OCI-LY7 (cell line): ENCODE measurements around the gene BZW2. TPM values are rescaled to one million over a fixed set of nuclear protein-coding genes. Genes with fewer than 3 reads are reported as not detected.

Source experiments
- BruUV-seq: library from RNA; stranded (reverse); fragments of 400-500 nt; replicated peaks from 2 replicates; lab custom pipeline; 2021; lab: Mats Ljungman, UMichigan
- CTCF ChIA-PET: fragments of 300-600 bp; sonication (Branson Sonifier 250); formaldehyde crosslinking; loops from one replicate; lab custom pipeline; 2022; ENCODE audit warnings: antibody characterized with exemption; ENCODE audit not compliant: unreplicated experiment; lab: Charles Lee
- POLR2A ChIA-PET: fragments of 300-600 bp; sonication (Branson Sonifier 250); formaldehyde crosslinking; loops from one replicate; lab custom pipeline; 2022; ENCODE audit warnings: antibody characterized with exemption; lab: Charles Lee
- DNase-seq: peaks from one replicate; pipeline ENCODE4 v3.0.0-alpha.2; 2015; ENCODE audit warnings: low spot score
- H2AFZ ChIP-seq: fragments of 200-600 bp; sonication (generic), shearing (Covaris generic); 2 replicates; pipeline ENCODE4 v1.6.1; 2014; ENCODE audit warnings: mild to moderate bottlenecking, antibody characterized with exemption, low read length, moderate library complexity
- H3K27ac ChIP-seq: fragments of 200-600 bp; sonication (generic); 2 replicates; pipeline ENCODE4 v1.5.1; 2014; ENCODE audit warnings: mixed run types, low read depth, mild to moderate bottlenecking, moderate library complexity, low read length, inconsistent platforms; ENCODE audit not compliant: poor library complexity, severe bottlenecking
- H3K36me3 ChIP-seq: fragments of 200-600 bp; sonication (generic); 2 replicates; pipeline ENCODE4 v1.6.1; 2014; ENCODE audit warnings: mild to moderate bottlenecking, antibody characterized with exemption, low read length, moderate library complexity, mixed read lengths; ENCODE audit not compliant: insufficient read depth
- H3K4me1 ChIP-seq: fragments of 200-600 bp; sonication (generic); 2 replicates; pipeline ENCODE4 v1.5.1; 2014; ENCODE audit warnings: mild to moderate bottlenecking, low read length; ENCODE audit not compliant: insufficient read depth, poor library complexity, severe bottlenecking
- H3K4me2 ChIP-seq: fragments of 200-600 bp; sonication (generic); 2 replicates; pipeline ENCODE4 v1.6.1; 2014; ENCODE audit warnings: mild to moderate bottlenecking, low read length
- H3K4me3 ChIP-seq: fragments of 200-600 bp; sonication (generic); 2 replicates; pipeline ENCODE4 v1.5.1; 2014; ENCODE audit warnings: mild to moderate bottlenecking, low read depth, low read length; ENCODE audit not compliant: poor library complexity, severe bottlenecking
- H3K79me2 ChIP-seq: fragments of 200-600 bp; sonication (generic); 2 replicates; pipeline ENCODE4 v1.6.1; 2016; ENCODE audit warnings: low read depth, mild to moderate bottlenecking, low read length, moderate library complexity, mixed read lengths; ENCODE audit not compliant: insufficient read depth
- H3K9me2 ChIP-seq: fragments of 200-600 bp; sonication (generic); 2 replicates; pipeline ENCODE4 v1.6.1; 2016; ENCODE audit warnings: mild to moderate bottlenecking, low read length, mixed read lengths; ENCODE audit not compliant: insufficient read depth
- H3K9me3 ChIP-seq: fragments of 200-600 bp; sonication (generic); 2 replicates; pipeline ENCODE4 v1.6.1; 2014; ENCODE audit warnings: mild to moderate bottlenecking, mixed run types, low read length, mixed read lengths
- H4K20me1 ChIP-seq: fragments of 200-600 bp; sonication (generic); 2 replicates; pipeline ENCODE4 v1.6.1; 2014; ENCODE audit warnings: mild to moderate bottlenecking, antibody characterized with exemption, low read length, moderate library complexity, mixed read lengths; ENCODE audit not compliant: insufficient read depth
- EZH2phosphoT487 ChIP-seq: fragments of 200-600 bp; sonication (generic); IDR thresholded peaks from 2 replicates; pipeline ENCODE4 v1.6.1; 2018; ENCODE audit warnings: low read depth, borderline replicate concordance, mild to moderate bottlenecking, mixed run types, antibody characterized with exemption, low read length, moderate library complexity, mixed read lengths
- intact Hi-C: fragments of 100-400 bp; cut with micrococcal nuclease; formaldehyde crosslinking; loops from one replicate; pipeline ENCODE4 v1.10.0; 2022; ENCODE audit not compliant: unreplicated experiment
- total RNA-seq, 2 experiments: library from RNA; depleted of rRNA in 1 of 2; stranded (reverse); fragments of >200 nt in 1 of 2; shearing (Covaris generic) in 1 of 2; gene quantifications; 2 replicates each; pipeline ENCODE4 v1.2.3, GENCODE V29; 2014 to 2022
- TF ChIP-seq, protein P1 (sequence below): fragments of 200-600 bp; sonication (generic); conservative IDR thresholded peaks from 2 replicates; pipeline ENCODE4 v1.5.1; 2014; ENCODE audit warnings: mild to moderate bottlenecking, antibody characterized with exemption, low read length, moderate library complexity, mixed read lengths

The BZW2 gene
- total RNA-seq, 2 experiments from 2014 or later: 66.8 to 75.2 TPM

DNA sequence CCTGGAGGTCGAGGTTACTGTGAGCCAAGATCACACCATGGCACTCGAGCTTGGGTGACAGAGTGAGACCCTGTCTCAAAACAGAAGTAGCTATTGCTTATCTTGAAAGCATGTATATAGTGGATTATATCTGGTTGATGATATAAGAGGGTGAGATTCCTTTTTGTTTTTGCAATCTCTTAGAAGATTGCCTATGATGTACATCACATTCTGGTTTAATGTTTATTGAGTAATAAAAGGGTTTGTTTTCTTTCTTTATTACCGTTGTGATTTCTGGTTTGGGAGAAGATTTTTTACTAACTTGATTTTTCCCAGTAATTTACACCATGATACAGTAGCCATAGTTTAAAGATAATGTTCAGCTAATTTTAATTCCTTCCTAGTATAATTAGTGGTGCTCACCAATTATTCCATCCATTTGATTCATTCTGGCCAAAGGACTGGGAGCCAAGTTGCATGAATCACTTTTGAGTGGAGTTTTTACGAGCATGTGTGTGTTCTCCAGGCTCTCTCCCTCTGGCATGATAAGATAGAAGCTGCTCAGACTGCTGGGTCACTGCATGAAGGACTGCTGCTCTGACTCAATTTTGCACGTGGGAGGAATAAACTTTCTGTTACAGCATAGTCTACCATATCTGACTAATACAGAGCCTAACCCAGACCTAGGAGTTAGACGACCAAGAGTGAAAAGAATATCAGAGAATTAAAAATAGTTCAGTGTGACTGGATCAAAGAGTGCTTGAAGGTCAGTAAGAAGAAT lies 94.1 kb downstream of the BZW2 start:
- TF ChIP-seq EZH2phosphoT487: no peak
- TF ChIP-seq, protein P1, sequence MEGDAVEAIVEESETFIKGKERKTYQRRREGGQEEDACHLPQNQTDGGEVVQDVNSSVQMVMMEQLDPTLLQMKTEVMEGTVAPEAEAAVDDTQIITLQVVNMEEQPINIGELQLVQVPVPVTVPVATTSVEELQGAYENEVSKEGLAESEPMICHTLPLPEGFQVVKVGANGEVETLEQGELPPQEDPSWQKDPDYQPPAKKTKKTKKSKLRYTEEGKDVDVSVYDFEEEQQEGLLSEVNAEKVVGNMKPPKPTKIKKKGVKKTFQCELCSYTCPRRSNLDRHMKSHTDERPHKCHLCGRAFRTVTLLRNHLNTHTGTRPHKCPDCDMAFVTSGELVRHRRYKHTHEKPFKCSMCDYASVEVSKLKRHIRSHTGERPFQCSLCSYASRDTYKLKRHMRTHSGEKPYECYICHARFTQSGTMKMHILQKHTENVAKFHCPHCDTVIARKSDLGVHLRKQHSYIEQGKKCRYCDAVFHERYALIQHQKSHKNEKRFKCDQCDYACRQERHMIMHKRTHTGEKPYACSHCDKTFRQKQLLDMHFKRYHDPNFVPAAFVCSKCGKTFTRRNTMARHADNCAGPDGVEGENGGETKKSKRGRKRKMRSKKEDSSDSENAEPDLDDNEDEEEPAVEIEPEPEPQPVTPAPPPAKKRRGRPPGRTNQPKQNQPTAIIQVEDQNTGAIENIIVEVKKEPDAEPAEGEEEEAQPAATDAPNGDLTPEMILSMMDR: no peak
- Histone ChIP-seq H3K4me3 (no peak overlapping the region), H3K36me3 (no peaks in the 10 kb centered on the region), H3K79me2 (no peaks in the 10 kb centered on the region), H3K4me2 (no peak overlapping the region), H4K20me1 (no peaks in the 10 kb centered on the region), H3K27ac (no peak overlapping the region), H3K4me1 (no peaks in the 10 kb centered on the region), H3K9me3 (no peaks in the 10 kb centered on the region), H2AFZ (no peak overlapping the region), H3K9me2 (no peaks in the 10 kb centered on the region)
- intact Hi-C loops: no loop called here
- ChIA-PET CTCF (no interaction called here), POLR2A (interaction anchor here (1.0 kb wide), 1 partner anchor 14 kb away, joined by 4 read pairs; the partner anchor contains the start of gene TSPAN13)
- DNase-seq: no peak
- no TSS peak for BruUV-seq

DNA sequence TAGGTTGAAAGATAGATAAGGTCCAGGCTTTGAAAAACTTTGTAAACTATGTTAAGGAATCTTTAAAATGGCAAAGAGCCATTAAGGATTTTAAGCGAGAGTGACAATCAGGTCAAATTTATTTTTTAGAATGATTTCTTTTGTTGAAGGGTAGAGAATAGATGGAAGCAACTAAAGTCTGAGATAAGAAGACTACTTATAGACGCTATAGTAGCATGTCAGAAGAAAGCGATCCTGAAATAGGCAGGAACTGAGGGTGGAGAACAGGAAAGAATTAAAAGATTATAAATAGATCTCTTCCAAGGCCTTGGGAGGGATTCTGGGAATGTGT lies 94.6 kb downstream of the BZW2 start:
- ChIA-PET POLR2A (no interaction called here), CTCF (no interaction called here)
- Histone ChIP-seq H2AFZ (no peak overlapping the region), H3K27ac (no peak overlapping the region), H3K9me2 (no peaks in the 10 kb centered on the region), H3K9me3 (no peaks in the 10 kb centered on the region), H4K20me1 (no peaks in the 10 kb centered on the region), H3K4me2 (no peak overlapping the region), H3K36me3 (no peaks in the 10 kb centered on the region), H3K4me3 (no peak overlapping the region), H3K79me2 (no peaks in the 10 kb centered on the region), H3K4me1 (no peaks in the 10 kb centered on the region)
- no TSS peak for BruUV-seq
- no peak for DNase-seq
- TF ChIP-seq EZH2phosphoT487: no peak
- TF ChIP-seq, protein P1: no peak
- intact Hi-C loops: no loop called here

DNA sequence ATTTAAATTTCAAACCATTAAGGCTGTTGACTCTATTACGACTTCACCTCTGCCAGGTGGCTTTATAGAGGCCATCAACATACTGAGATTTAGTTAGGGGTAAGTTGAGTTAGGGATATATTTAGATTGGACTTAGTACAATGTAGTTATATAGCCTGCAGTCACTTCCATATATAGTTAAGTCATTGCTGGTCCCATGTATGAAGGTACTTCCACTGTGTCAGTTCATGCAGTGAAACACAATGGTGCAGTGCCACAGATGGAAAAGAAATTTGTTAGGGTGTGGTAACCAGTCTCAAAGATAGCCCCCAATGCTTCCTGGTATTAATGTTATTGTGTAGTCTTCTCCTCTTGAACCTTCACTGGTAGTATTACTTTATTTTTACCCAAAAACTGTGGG lies 95.0 kb downstream of the BZW2 start:
- H3K36me3 ChIP-seq: no peaks in the 10 kb centered on the region
- no TSS peak for BruUV-seq
- ChIA-PET CTCF (no interaction called here), POLR2A (no interaction called here)
- H3K4me3 ChIP-seq: no peak overlapping the region
- no peaks in the 10 kb centered on the region for H3K9me2 ChIP-seq
- H2AFZ ChIP-seq: no peak overlapping the region
- intact Hi-C loops: no loop called here
- no peaks in the 10 kb centered on the region for H4K20me1 ChIP-seq
- H3K9me3 ChIP-seq: no peaks in the 10 kb centered on the region
- no peaks in the 10 kb centered on the region for H3K4me1 ChIP-seq
- H3K4me2 ChIP-seq: no peak overlapping the region
- TF ChIP-seq, protein P1: no peak
- TF ChIP-seq EZH2phosphoT487: no peak
- no peak for DNase-seq
- H3K27ac ChIP-seq: no peak overlapping the region
- H3K79me2 ChIP-seq: no peaks in the 10 kb centered on the region
